Activated T-helper 17 cell treated with anti-CD3 and anti-CD28 coated beads, Interleukin-2, amount 50 U/mL, for 72 hours (primary cell): Measurements from ENCODE around the gene SLC1A3. TPM values are rescaled to one million over a fixed set of nuclear protein-coding genes. Genes with fewer than 3 reads are reported as not detected.

Experiments
- ATAC-seq: fragments of 150-1000 bp; cut with Tn5 transposase; replicated peaks from 2 replicates; pipeline ENCODE4 v1.10.0; 2021; ENCODE audit warnings: mild to moderate bottlenecking, moderate library complexity
- H3K27ac Mint-ChIP-seq: one replicate; pipeline ENCODE4 v1.8.0; 2022; ENCODE audit warnings: mixed read lengths
- H3K27me3 Mint-ChIP-seq: one replicate; pipeline ENCODE4 v1.8.0; 2022; ENCODE audit warnings: mixed read lengths
- H3K36me3 Mint-ChIP-seq: one replicate; pipeline ENCODE4 v1.8.0; 2022; ENCODE audit warnings: low read depth, mild to moderate bottlenecking, mixed read lengths
- H3K4me1 Mint-ChIP-seq: one replicate; pipeline ENCODE4 v1.8.0; 2022; ENCODE audit warnings: mixed read lengths
- H3K4me3 Mint-ChIP-seq: one replicate; pipeline ENCODE4 v1.8.0; 2022; ENCODE audit warnings: mild to moderate bottlenecking, mixed read lengths
- H3K9me3 Mint-ChIP-seq: one replicate; pipeline ENCODE4 v1.8.0; 2022; ENCODE audit warnings: mixed read lengths
- total RNA-seq, 2 donors: library from RNA; stranded (reverse); gene quantifications; one replicate each; pipeline ENCODE4 v1.2.3, GENCODE V29; 2022

SLC1A3 gene
- total RNA-seq, 2 donors from 2014 or later = 0.26 TPM; not detected in 1

DNA sequence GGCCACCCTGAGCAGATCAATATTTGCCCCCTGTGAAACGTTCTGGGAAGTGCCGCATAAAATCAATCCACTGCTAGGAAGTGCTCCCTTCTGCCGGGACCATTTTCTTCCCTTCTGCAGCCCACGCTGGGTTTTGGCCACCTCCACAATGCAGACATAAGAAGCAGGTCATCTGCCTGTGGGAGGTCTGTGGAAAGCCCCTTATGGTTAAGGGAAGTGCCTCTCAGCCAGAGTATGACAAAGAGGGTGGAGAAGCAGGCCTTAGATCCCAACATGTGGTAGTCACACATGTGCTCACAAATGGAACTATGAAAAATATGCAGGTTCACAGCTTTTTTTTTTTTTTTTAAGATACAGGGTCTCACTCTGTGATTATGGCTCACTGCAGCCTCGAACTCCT lies 82.8 kb downstream of the SLC1A3 start:
- H3K4me3 Mint-ChIP-seq = no peak overlapping the region
- peaks cover 5% of the 10 kb centered on the region for H3K4me1 Mint-ChIP-seq
- no peak for ATAC-seq
- H3K27me3 Mint-ChIP-seq = peaks cover 31% of the 10 kb centered on the region
- no peaks in the 10 kb centered on the region for H3K9me3 Mint-ChIP-seq
- no peak overlapping the region for H3K27ac Mint-ChIP-seq
- H3K36me3 Mint-ChIP-seq = no peaks in the 10 kb centered on the region

- Mint-ChIP-seq H3K4me1 (peaks cover 5% of the 10 kb centered on the region), H3K4me3 (peak overlapping the region; percentile 62), H3K27ac (peak overlapping the region; percentile 33), H3K36me3 (no peaks in the 10 kb centered on the region), H3K9me3 (no peaks in the 10 kb centered on the region), H3K27me3 (peaks cover 31% of the 10 kb centered on the region)
- peak; percentile 84 for ATAC-seq
Observed at GRCh38 chr5:36690041-36690961, 83.9 kb downstream of the SLC1A3 start.

GRCh38 chr5:36691226-36691625 lies 84.8 kb downstream of the SLC1A3 start:
- H3K9me3 Mint-ChIP-seq = no peaks in the 10 kb centered on the region
- H3K4me1 Mint-ChIP-seq = peaks cover 5% of the 10 kb centered on the region
- no peak overlapping the region for H3K27ac Mint-ChIP-seq
- no peak for ATAC-seq
- no peaks in the 10 kb centered on the region for H3K36me3 Mint-ChIP-seq
- H3K27me3 Mint-ChIP-seq = peaks cover 31% of the 10 kb centered on the region
- H3K4me3 Mint-ChIP-seq = peak overlapping the region; percentile 62

GRCh38 chr5:36691696-36692371 lies 85.4 kb downstream of the SLC1A3 start:
- H3K27me3 Mint-ChIP-seq = peaks cover 31% of the 10 kb centered on the region
- H3K4me3 Mint-ChIP-seq = peak overlapping the region; percentile 62

DNA sequence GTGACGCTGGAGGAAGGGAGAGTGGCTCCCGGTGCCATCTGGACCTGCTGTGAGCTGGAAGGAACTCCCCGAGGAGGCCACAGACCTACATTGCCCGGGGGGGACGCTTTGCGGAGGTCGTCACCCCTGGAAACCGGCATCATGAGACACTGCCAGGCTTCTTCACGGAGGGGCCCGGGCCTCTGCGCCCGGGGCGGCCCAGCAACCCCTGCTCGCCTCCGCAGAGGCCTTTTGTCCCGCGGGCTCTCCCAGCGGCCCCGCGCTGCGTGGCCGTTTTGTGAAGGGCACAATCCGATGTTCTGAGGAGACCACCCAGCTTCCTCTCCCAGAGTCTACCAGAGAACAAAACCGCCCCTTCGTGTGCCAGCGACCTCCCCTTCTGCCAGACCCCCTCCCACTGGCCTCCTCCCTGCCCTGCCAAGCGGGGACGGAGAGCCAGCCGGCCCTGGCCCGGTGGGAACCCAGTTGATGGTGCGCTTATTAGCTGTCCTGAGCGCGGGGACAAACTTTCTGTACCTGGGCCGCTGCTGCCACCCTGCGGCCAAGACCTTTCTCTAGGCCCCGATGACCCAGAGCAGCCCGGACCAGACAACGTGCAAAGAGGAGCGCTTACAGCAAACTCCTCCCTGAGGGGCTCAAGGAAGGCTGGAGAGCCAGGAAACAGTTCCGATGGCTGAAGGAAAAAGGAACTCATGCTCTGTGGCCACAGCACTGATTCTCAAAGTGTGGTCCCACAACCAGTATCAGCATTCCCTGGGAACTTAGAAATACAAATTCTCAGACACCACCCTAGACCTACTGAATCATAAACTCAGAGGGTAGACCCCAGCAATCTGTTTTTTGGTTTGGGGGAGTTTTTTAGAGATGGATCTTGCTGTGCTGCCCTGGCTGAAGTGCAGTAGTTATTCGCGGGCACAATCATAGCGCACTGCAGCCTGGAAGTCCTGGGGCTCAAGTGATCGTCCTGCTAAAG lies 86.7 kb downstream of the SLC1A3 start:
- peaks cover 5% of the 10 kb centered on the region for H3K4me1 Mint-ChIP-seq
- no peak overlapping the region for H3K4me3 Mint-ChIP-seq
- H3K27ac Mint-ChIP-seq = no peak overlapping the region
- no peaks in the 10 kb centered on the region for H3K36me3 Mint-ChIP-seq
- H3K27me3 Mint-ChIP-seq = peaks cover 30% of the 10 kb centered on the region
- peak; percentile 58 for ATAC-seq
- H3K9me3 Mint-ChIP-seq = no peaks in the 10 kb centered on the region

More at GRCh38 chr5:36691696-36692371, 85.4 kb downstream of the SLC1A3 start:
- Mint-ChIP-seq H3K9me3 (no peaks in the 10 kb centered on the region), H3K4me1 (peaks cover 5% of the 10 kb centered on the region), H3K27ac (no peak overlapping the region), H3K36me3 (no peaks in the 10 kb centered on the region)
- no peak for ATAC-seq

GRCh38 chr5:36694351-36694750 lies 87.9 kb downstream of the SLC1A3 start:
- no peaks in the 10 kb centered on the region for H3K9me3 Mint-ChIP-seq
- H3K4me1 Mint-ChIP-seq = peaks cover 5% of the 10 kb centered on the region
- H3K27me3 Mint-ChIP-seq = peaks cover 30% of the 10 kb centered on the region
- H3K27ac Mint-ChIP-seq = no peak overlapping the region
- ATAC-seq = no peak
- H3K36me3 Mint-ChIP-seq = no peaks in the 10 kb centered on the region
- no peak overlapping the region for H3K4me3 Mint-ChIP-seq

GRCh38 chr5:36696059-36696673 lies 89.8 kb downstream of the SLC1A3 start:
- ATAC-seq = peak; percentile 64
- H3K27ac Mint-ChIP-seq = no peak overlapping the region
- no peaks in the 10 kb centered on the region for H3K36me3 Mint-ChIP-seq
- H3K4me1 Mint-ChIP-seq = no peaks in the 10 kb centered on the region
- no peaks in the 10 kb centered on the region for H3K9me3 Mint-ChIP-seq
- H3K27me3 Mint-ChIP-seq = peaks cover 22% of the 10 kb centered on the region
- no peak overlapping the region for H3K4me3 Mint-ChIP-seq

GRCh38 chr5:36698031-36698430 lies 91.6 kb downstream of the SLC1A3 start:
- no peaks in the 10 kb centered on the region for H3K4me1 Mint-ChIP-seq
- no peaks in the 10 kb centered on the region for H3K9me3 Mint-ChIP-seq
- no peaks in the 10 kb centered on the region for H3K36me3 Mint-ChIP-seq
- no peak for ATAC-seq
- H3K4me3 Mint-ChIP-seq = no peak overlapping the region
- H3K27me3 Mint-ChIP-seq = peaks cover 22% of the 10 kb centered on the region
- H3K27ac Mint-ChIP-seq = no peak overlapping the region

- no peaks in the 10 kb centered on the region for H3K4me1 Mint-ChIP-seq
- ATAC-seq = no peak
- H3K9me3 Mint-ChIP-seq = no peaks in the 10 kb centered on the region
- H3K27ac Mint-ChIP-seq = no peak overlapping the region
- peaks cover 26% of the 10 kb centered on the region for H3K27me3 Mint-ChIP-seq
- no peaks in the 10 kb centered on the region for H3K36me3 Mint-ChIP-seq
- H3K4me3 Mint-ChIP-seq = no peak overlapping the region
Observed at GRCh38 chr5:36701085-36701698, 94.8 kb downstream of the SLC1A3 start.

DNA sequence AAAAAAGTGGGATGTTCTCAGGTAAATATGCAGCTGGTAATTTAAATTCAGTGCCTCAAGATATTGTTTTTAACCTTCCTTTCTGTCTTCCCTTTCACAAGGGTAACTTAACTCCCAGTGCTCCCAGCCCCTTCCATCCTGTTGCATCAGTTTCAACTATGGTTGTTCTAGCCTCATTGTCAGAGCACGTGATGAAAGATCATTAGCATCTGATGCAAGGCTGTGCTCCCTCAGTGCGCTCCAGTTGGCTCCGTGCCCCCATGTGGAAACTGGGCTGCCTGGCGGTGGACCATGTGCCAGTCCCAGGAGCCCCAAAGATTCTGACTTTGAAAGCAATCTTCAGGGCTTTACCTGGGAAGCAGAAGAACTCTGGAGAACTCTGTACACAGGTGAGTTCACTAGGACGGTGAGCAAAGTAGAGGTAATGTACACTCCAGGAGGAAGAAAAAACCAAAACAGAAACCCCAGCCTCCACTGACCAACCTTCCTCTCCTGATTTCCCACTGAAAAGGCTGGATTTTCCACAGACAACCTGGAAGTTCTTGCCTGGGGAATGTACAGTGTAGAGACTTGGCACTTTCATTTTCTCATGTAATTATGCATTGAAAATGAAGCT lies 96.9 kb downstream of the SLC1A3 start:
- Mint-ChIP-seq H3K27me3 (peaks cover 23% of the 10 kb centered on the region), H3K27ac (no peak overlapping the region), H3K4me3 (no peak overlapping the region), H3K4me1 (no peaks in the 10 kb centered on the region), H3K36me3 (no peaks in the 10 kb centered on the region), H3K9me3 (no peaks in the 10 kb centered on the region)
- no peak for ATAC-seq

- no peak overlapping the region for H3K4me3 Mint-ChIP-seq
- no peak for ATAC-seq
- H3K4me1 Mint-ChIP-seq = no peaks in the 10 kb centered on the region
- H3K27ac Mint-ChIP-seq = no peak overlapping the region
- peaks cover 23% of the 10 kb centered on the region for H3K27me3 Mint-ChIP-seq
- no peaks in the 10 kb centered on the region for H3K9me3 Mint-ChIP-seq
- H3K36me3 Mint-ChIP-seq = no peaks in the 10 kb centered on the region
Observed at GRCh38 chr5:36704131-36704530, 97.7 kb downstream of the SLC1A3 start.

DNA sequence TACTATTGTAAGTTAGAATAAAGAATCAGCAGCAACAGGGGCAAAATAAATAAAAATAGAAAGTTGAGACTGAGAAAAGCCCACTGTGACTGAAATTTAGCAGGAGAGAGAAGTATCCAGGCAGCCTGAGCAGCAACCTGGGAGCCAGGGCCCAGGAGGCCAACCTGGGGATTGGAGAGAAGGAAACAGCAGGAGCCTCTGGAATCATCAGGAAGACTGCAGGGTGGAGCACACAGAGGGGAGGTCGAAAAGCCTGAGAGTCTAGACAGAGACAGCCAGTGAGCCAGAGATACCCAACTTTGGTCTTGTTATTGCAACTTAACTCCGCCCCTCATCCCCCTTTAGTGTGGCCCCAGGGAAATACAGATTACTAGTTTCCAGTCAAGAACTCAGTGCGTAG lies 98.6 kb downstream of the SLC1A3 start:
- no peak overlapping the region for H3K27ac Mint-ChIP-seq
- H3K9me3 Mint-ChIP-seq = no peaks in the 10 kb centered on the region
- peaks cover 23% of the 10 kb centered on the region for H3K27me3 Mint-ChIP-seq
- H3K4me1 Mint-ChIP-seq = no peaks in the 10 kb centered on the region
- no peak for ATAC-seq
- H3K4me3 Mint-ChIP-seq = no peak overlapping the region
- no peaks in the 10 kb centered on the region for H3K36me3 Mint-ChIP-seq

DNA sequence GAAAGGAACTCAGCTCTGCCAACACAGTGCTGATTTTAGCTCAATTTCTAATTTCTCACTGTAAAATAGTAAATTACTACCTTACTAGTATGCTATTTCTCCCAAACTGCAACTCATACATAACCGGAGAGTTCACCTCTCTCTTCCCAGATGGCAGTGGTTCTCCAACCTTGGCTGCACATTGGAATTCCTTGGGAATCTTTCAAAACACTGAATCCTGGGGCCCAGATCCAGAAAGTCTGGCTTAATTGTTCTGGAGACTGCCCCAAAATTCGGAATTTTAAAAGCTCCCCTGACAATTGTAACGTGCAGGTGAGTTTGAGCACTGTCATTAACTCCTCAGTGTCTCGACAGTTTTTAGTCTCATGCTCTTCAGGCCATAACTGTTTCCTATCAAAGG lies 100.3 kb downstream of the SLC1A3 start:
- ATAC-seq = no peak
- Mint-ChIP-seq H3K27ac (no peak overlapping the region), H3K4me1 (no peaks in the 10 kb centered on the region)

More for the DNA sequence above, 100.3 kb downstream of the SLC1A3 start:
- H3K9me3 Mint-ChIP-seq = no peaks in the 10 kb centered on the region
- no peaks in the 10 kb centered on the region for H3K36me3 Mint-ChIP-seq
- no peak overlapping the region for H3K4me3 Mint-ChIP-seq
- H3K27me3 Mint-ChIP-seq = peaks cover 15% of the 10 kb centered on the region
